HUES6 (cell line): ENCODE results near the gene TJP1.

Experiments used
- H3K27ac ChIP-seq: 2 replicates; pipeline ENCODE4 v1.7.0; 2013; ENCODE audit warnings: low read depth, mild to moderate bottlenecking, low read length, inconsistent platforms
- H3K27me3 ChIP-seq: 2 replicates; pipeline ENCODE4 v1.6.1; 2013; ENCODE audit warnings: low read length; ENCODE audit not compliant: control insufficient read depth, insufficient read depth
- H3K36me3 ChIP-seq: 2 replicates; pipeline ENCODE4 v1.6.1; 2013; ENCODE audit warnings: low read length; ENCODE audit not compliant: control insufficient read depth, insufficient read depth
- H3K4me1 ChIP-seq: 2 replicates; pipeline ENCODE4 v1.6.1; 2013; ENCODE audit warnings: low read length; ENCODE audit not compliant: control insufficient read depth, insufficient read depth
- H3K4me3 ChIP-seq: 2 replicates; pipeline ENCODE4 v1.5.1; 2013; ENCODE audit warnings: low read depth, low read length
- H3K9ac ChIP-seq: one replicate; pipeline ENCODE4 v1.6.1; 2013; ENCODE audit warnings: mild to moderate bottlenecking, low read length
- H3K9me3 ChIP-seq: 2 replicates; pipeline ENCODE4 v1.6.1; 2013; ENCODE audit warnings: low read depth, low read length; ENCODE audit not compliant: control insufficient read depth, insufficient read depth

The TJP1 gene

DNA sequence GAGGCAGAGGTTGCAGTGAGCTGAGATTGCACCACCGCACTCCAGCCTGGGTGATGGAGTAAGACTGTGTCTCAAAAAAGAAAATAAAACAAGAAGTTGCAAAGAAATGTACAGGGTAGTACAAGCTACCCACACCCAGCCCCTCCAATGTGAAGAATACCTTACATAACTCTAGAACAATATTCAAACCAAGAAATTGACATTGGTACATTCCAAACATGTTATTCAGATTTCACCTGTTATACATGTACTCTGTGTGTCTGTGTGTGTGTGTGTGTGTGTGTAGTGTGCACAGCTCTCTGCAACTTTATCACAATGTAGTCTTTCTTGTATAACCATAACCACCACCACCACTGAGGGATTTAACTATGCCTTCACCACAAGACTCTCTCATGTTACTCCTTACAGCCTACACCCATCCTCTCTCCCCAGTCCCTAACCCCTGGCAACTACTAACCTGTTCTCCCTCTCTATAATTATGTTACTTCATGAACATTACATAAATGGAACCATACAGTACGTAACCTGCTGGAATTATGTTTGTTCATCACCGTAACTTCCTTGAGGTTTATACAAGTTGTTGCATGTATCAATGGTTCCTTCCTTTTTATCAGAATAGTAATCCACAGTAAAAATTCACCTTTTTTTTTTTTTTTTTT is 16.2 kb upstream of the TJP1 start:
- Histone ChIP-seq H3K36me3 (no peaks in the 10 kb centered on the region), H3K4me3 (no peak overlapping the region), H3K27ac (no peak overlapping the region), H3K9ac (no peak overlapping the region), H3K27me3 (no peaks in the 10 kb centered on the region), H3K4me1 (0 out of 2 replicates have a peak, but pooled peaks cover 5% of the 10 kb centered on the region), H3K9me3 (no peaks in the 10 kb centered on the region)

DNA sequence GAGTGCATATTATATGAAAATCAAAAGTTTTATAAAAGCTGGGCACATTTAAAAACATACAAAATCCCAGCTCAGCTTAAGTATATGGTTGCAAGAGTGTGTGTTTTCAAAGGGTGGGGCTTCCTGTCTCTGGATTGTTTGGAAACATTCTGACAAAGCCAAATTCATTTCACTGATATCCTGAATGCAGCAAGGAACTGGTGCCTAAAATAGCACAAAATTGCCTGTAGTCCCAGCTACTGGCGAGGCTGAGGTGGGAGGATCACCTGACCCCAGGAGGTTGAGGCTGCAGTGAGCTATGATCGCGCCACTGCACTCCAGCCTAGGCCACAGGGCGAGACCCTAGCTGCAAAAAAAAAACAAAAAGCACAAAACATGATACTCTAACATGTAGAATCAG is 13.0 kb upstream of the TJP1 start:
- H3K4me1 ChIP-seq = no peaks in the 10 kb centered on the region
- no peak overlapping the region for H3K9ac ChIP-seq
- H3K9me3 ChIP-seq = 0 out of 2 replicates have a peak, but pooled peaks cover 4% of the 10 kb centered on the region
- H3K36me3 ChIP-seq = no peaks in the 10 kb centered on the region
- no peak overlapping the region for H3K4me3 ChIP-seq
- no peaks in the 10 kb centered on the region for H3K27me3 ChIP-seq
- H3K27ac ChIP-seq = no peak overlapping the region

DNA sequence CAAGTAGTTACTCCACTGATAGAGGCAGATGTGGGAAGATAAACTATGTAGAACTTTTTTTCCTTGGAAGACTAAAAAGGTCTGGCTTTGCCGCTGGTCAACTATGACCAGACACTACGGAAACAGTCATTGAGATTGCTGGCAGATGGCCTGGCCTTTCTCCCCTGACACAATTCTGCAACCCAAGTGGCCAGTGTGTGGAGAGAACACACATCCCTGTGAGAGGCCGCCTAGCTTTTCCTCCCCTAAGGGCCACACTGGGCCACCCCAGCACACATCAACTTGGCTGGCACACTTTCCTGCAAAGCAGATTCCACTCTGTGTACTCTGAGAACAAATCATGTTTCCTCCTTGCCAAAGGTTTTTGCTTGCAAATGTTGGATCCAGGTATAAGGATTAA is 10.4 kb upstream of the TJP1 start:
- no peak overlapping the region for H3K27ac ChIP-seq
- no peaks in the 10 kb centered on the region for H3K4me1 ChIP-seq
- H3K4me3 ChIP-seq = no peak overlapping the region
- H3K36me3 ChIP-seq = no peaks in the 10 kb centered on the region
- H3K27me3 ChIP-seq = no peaks in the 10 kb centered on the region
- no peak overlapping the region for H3K9ac ChIP-seq
- 0 out of 2 replicates have a peak, but pooled peaks cover 4% of the 10 kb centered on the region for H3K9me3 ChIP-seq

DNA sequence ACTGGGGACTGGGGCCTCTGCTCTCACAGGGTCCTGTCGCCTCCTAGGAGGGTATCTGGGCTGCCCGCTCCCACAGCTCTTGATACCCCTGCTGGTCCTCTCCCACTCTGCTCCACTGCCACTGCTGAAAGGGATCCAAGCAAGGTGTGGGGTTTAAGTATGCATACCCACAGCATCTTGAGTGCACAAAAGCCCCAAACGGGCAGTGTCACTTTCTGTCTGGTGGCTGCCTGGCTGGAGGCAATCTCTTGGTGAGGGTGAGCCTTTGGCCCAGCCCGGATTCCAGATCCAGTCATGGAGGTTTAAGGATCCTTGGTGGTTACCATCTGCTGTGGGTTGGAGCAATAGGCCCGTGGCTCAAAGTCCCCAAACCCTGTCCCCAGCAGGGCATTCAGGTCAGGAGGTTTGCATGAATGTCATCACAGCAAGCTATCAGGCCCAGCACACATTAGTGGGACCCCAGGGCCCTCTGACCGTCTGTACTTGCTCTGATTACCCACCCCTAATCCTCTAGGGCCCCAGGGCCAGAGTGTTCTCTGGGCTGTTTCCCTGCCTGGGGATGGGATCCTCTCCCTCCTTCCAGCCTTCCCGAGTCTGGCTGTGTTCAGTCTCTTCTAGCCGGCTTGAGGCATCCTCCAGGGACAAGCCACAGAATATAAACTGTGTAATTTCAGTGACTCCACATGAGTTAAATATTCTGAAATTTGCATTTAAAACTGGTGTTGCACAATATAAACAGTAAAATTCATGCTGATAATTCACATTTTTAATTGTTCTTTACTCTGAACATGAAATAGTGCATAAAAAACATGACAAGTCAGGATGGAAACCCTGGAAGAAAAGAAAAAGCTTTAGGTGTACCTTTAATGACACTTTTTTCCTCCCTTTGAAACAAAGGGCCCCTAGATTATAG is 4.9 kb upstream of the TJP1 start:
- H3K27ac ChIP-seq = no peak overlapping the region
- H3K4me1 ChIP-seq = 0 out of 2 replicates have a peak, but pooled peaks cover 4% of the 10 kb centered on the region
- H3K27me3 ChIP-seq = peaks cover 5% of the 10 kb centered on the region; the same call in 1 of the 2 replicates

DNA sequence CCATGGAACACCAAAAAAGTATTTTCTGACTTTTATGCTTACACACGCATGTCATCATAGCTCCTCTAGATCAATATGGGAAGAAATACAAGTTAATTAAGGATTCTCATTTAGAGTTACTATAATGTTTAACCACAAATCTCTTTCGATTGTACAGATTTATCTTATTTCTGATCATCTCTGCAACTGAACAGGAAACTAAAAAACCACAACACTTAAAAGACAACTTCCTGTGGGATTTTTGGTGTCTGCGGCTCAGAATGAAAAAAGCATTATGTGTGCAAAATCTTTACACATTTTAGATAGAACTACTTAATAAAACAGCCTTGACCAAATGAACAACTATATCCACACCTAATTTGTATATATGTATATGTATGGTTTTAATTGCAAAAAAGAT is 3.0 kb upstream of the TJP1 start:
- peaks cover 5% of the 10 kb centered on the region; the same call in 1 of the 2 replicates for H3K27me3 ChIP-seq
- no peak overlapping the region for H3K4me3 ChIP-seq
- peaks cover 6% of the 10 kb centered on the region for H3K4me1 ChIP-seq
- H3K36me3 ChIP-seq = no peaks in the 10 kb centered on the region
- no peak overlapping the region for H3K9ac ChIP-seq
- no peak overlapping the region for H3K27ac ChIP-seq
- H3K9me3 ChIP-seq = no peaks in the 10 kb centered on the region

More for the DNA sequence above, 4.9 kb upstream of the TJP1 start:
- Histone ChIP-seq H3K4me3 (no peak overlapping the region), H3K9me3 (0 out of 2 replicates have a peak, but pooled peaks cover under 1% of the 10 kb centered on the region), H3K36me3 (no peaks in the 10 kb centered on the region), H3K9ac (no peak overlapping the region)

DNA sequence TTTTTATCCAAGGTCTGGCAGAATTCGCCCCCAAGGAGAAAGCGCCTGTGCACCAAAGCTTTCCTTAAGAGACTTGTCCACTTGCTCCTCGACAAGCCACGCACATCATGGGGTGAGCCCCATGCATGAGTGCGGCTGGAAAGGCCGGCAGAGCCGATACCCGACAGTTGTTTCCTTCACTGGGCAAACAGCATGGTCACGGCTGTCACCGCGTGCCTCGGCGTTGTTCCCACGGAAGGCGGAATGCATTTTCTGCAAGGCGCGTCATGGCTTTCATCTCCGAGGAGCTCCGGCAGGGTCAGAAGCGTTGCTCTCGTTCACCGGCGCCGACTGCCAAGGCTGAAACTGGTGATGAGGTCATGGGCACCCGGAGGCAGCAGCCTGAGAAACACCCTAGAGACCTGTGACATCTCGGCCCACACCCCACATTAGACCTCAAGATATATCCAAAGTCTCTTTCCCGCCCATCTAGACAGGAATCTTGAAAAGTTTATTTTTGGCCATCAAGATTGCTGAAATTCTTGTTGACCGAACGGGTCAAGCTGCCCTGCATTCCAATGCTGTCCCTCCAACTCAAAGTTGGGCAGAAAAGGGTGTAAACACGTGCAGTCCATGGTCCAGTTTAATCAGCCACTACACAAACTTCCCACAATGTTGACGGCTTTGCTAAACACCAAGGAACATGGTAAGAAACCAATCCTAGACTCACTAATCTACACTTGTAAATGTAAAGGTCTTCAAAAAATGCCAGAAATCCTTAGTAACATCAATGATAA is 604 bp upstream of the TJP1 start:
- Histone ChIP-seq H3K27ac (no peak overlapping the region; the same call in 1 of the 2 replicates), H3K9me3 (no peaks in the 10 kb centered on the region), H3K9ac (peak overlapping the region; percentile 55), H3K36me3 (no peaks in the 10 kb centered on the region), H3K4me3 (peak overlapping the region; percentile 79), H3K27me3 (peaks cover 5% of the 10 kb centered on the region; the same call in 1 of the 2 replicates), H3K4me1 (peaks cover 10% of the 10 kb centered on the region)

DNA sequence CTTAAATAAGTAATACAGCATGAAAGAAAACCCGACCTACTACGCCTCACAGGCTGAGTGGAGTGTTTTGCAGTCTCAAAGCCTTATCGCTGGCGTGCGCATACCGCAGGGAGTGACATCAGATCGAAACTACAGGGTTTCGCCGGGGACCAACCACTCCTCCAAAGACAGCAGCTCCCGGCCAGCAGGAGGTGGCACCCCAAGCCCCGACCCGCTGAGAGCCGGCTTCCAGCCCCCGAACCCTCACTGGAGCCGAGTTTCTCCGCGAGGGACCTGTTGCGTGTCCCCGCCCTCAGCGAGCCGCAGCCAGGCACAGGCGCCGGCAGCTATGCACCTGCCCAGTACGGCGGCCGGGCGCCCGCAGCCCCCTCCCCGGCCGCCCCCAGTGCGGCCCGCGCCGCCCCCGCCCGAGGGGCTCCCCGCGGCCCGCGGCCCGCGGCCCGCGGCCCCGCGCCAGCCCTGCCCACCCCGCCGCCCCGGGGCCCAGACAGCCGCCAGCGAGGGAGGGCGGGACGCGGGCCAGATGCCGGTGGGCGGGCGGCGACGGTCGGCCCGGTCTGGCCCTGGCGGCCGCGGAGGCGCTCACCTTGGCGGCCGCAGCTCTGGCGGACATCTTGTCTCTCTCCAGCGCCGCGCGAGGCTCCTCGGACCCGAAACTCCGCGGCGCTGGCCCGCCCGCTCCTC is 710 bp downstream of the TJP1 start:
- H3K9me3 ChIP-seq = no peaks in the 10 kb centered on the region
- H3K4me1 ChIP-seq = peaks cover 11% of the 10 kb centered on the region
- peak overlapping the region; percentile 97 for H3K9ac ChIP-seq
- peak overlapping the region; percentile 79 for H3K4me3 ChIP-seq
- peaks cover 5% of the 10 kb centered on the region; the same call in 1 of the 2 replicates for H3K27me3 ChIP-seq
- H3K36me3 ChIP-seq = no peaks in the 10 kb centered on the region
- H3K27ac ChIP-seq = peak overlapping the region; percentile 95

DNA sequence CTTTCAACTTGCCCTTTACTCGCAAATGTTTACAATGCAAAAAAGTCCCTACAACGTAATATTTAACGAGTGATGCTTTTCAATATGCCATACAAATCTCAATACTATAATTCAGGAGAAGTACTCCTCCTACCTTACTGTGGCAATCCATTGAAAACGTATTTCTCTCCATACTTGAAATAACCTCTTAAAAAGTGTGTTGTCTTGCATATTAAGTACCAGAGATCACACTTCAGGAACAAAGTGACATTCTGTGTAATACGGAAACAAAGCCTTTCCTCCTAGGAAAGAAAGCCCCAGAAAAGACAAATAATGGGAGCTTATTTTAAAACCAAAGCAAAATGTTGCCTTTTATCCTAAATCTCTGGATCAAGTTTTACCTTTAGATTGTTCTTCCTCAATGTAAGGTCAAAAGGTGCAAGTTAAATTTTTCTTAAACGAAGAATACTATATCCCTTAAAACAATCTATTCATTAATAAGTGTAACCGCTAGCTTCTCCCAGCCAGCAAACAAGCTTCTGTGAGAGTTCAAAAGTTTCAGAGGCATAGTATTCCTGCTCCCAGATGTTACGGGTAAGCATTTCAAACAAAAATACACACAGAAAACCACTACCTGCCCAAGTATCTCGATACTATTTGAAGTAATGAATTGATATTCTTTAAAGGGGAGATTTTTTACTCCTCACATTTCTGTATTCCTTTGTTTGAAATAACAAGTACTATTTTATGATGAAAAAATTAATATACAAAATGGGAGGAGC is 1.7 kb downstream of the TJP1 start:
- H3K4me1 ChIP-seq = peaks cover 20% of the 10 kb centered on the region
- H3K9me3 ChIP-seq = no peaks in the 10 kb centered on the region
- H3K4me3 ChIP-seq = peak overlapping the region; percentile 79
- no peaks in the 10 kb centered on the region for H3K36me3 ChIP-seq
- H3K27ac ChIP-seq = peak overlapping the region; percentile 48; the same call in 1 of the 2 replicates
- H3K9ac ChIP-seq = peak overlapping the region; percentile 91
- H3K27me3 ChIP-seq = peaks cover 5% of the 10 kb centered on the region; the same call in 1 of the 2 replicates

DNA sequence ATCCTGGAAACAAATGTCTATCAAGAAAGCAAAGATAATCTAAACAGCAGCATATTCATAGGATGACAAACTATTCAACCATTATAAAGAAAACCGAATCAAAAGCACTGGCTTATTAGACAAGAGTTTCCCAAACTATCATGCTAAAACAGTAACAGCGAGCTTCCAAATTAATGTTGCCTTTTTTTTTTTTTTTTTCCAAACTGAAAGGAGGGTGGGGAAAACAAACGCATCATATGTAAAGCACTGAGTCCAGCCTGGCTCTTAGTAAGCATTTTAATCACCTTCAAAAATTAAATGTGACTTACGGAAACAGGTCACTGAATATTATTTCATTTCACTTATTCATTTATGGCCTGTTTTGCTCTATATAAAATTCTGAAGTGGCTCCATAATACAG is 2.3 kb downstream of the TJP1 start:
- peaks cover 5% of the 10 kb centered on the region; the same call in 1 of the 2 replicates for H3K27me3 ChIP-seq
- H3K9ac ChIP-seq = peak overlapping the region; percentile 91
- H3K27ac ChIP-seq = 0 out of 2 replicates have a peak overlapping the region, but pooled peaks have one; percentile 48
- H3K9me3 ChIP-seq = no peaks in the 10 kb centered on the region
- H3K4me1 ChIP-seq = peaks cover 26% of the 10 kb centered on the region
- no peaks in the 10 kb centered on the region for H3K36me3 ChIP-seq
- H3K4me3 ChIP-seq = peak overlapping the region; percentile 79
